ENCODE results near the gene SLC25A26.

SLC25A26 gene

GRCh38 chr3:66312039-66312438, 91.2 kb downstream of the SLC25A26 start:
- Histone ChIP-seq H3K4me3 (ENCODE audit: low read depth, low read length) (no peak overlapping the region), H3K27me3 (no peaks in the 10 kb centered on the region), H3K9me3 (no peaks in the 10 kb centered on the region), H3K4me1 (no peaks in the 10 kb centered on the region), H3K36me3 (no peaks in the 10 kb centered on the region)
- no peak for DNase-seq
- TF ChIP-seq, protein P1, sequence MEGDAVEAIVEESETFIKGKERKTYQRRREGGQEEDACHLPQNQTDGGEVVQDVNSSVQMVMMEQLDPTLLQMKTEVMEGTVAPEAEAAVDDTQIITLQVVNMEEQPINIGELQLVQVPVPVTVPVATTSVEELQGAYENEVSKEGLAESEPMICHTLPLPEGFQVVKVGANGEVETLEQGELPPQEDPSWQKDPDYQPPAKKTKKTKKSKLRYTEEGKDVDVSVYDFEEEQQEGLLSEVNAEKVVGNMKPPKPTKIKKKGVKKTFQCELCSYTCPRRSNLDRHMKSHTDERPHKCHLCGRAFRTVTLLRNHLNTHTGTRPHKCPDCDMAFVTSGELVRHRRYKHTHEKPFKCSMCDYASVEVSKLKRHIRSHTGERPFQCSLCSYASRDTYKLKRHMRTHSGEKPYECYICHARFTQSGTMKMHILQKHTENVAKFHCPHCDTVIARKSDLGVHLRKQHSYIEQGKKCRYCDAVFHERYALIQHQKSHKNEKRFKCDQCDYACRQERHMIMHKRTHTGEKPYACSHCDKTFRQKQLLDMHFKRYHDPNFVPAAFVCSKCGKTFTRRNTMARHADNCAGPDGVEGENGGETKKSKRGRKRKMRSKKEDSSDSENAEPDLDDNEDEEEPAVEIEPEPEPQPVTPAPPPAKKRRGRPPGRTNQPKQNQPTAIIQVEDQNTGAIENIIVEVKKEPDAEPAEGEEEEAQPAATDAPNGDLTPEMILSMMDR (IDR thresholded peaks at IDR 0.05; ENCODE audit: low read depth, low read length), result no peak

GRCh38 chr3:66314455-66314854, 93.7 kb downstream of the SLC25A26 start:
- Histone ChIP-seq H3K4me3 (ENCODE audit: low read depth, low read length) (no peak overlapping the region), H3K27me3 (no peaks in the 10 kb centered on the region), H3K9me3 (no peaks in the 10 kb centered on the region), H3K36me3 (no peaks in the 10 kb centered on the region), H3K4me1 (no peaks in the 10 kb centered on the region)
- TF ChIP-seq, protein P1 (IDR thresholded peaks at IDR 0.05; ENCODE audit: low read depth, low read length), result no peak
- DNase-seq, result no peak

- TF ChIP-seq, protein P1 (IDR thresholded peaks at IDR 0.05; ENCODE audit: low read depth, low read length), result no peak
- no peaks in the 10 kb centered on the region for H3K36me3 ChIP-seq
- H3K27me3 ChIP-seq, result no peaks in the 10 kb centered on the region
- H3K4me1 ChIP-seq, result no peaks in the 10 kb centered on the region
- H3K9me3 ChIP-seq, result no peaks in the 10 kb centered on the region
- H3K4me3 ChIP-seq (ENCODE audit: low read depth, low read length), result no peak overlapping the region
- DNase-seq, result no peak
These were observed 97.1 kb downstream of the SLC25A26 start for GRCh38 chr3:66317750-66318376.

DNA sequence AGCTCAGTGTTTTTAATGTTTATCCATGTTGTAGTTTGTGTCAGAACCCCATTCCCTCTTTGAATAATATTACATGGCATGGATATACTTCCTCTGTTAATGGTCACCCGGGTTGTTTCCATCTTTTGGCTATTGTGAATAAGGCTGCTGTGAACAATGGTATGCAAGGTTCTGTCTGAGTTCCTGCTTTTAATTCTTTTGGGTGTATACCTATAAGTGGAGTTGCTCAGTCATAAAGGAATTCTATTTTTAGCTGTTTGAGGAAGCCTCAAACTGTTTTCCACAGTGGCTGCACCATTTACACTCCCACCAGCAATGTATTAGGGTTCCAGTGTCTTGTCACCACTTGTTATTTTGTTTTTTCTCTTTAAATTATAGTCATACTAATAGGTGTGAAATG, 99.6 kb downstream of the SLC25A26 start:
- no peaks in the 10 kb centered on the region for H3K27me3 ChIP-seq
- no peaks in the 10 kb centered on the region for H3K36me3 ChIP-seq
- no peaks in the 10 kb centered on the region for H3K4me1 ChIP-seq
- H3K9me3 ChIP-seq, result no peaks in the 10 kb centered on the region
- H3K4me3 ChIP-seq (ENCODE audit: low read depth, low read length), result no peak overlapping the region
- TF ChIP-seq, protein P1 (IDR thresholded peaks at IDR 0.05; ENCODE audit: low read depth, low read length), result no peak
- DNase-seq, result no peak

DNA sequence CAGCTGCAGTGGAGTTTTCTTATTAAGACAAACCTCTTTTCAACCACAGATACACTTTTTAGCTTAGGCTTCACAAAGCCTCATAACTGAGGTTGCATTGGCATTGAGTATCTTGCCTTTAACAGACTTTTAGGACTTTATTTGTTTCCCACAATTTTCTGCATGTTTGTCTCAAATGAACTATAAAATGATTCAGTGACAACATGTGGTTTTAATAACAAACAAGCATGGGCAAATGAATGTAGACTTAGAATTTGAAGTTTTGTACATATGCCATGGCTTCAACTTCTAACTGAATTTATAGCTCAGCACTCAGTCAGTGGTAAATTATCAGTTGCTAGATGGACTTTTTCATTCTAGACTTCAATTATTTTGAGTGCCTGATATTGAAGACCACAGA, 101.6 kb downstream of the SLC25A26 start:
- H3K36me3 ChIP-seq, result no peaks in the 10 kb centered on the region
- H3K4me3 ChIP-seq (ENCODE audit: low read depth, low read length), result no peak overlapping the region
- TF ChIP-seq, protein P1 (IDR thresholded peaks at IDR 0.05; ENCODE audit: low read depth, low read length), result no peak
- no peak for DNase-seq
- H3K9me3 ChIP-seq, result no peaks in the 10 kb centered on the region
- no peaks in the 10 kb centered on the region for H3K4me1 ChIP-seq
- no peaks in the 10 kb centered on the region for H3K27me3 ChIP-seq

- H3K27me3 ChIP-seq, result no peaks in the 10 kb centered on the region
- no peak for DNase-seq
- H3K4me1 ChIP-seq, result no peaks in the 10 kb centered on the region
- H3K36me3 ChIP-seq, result no peaks in the 10 kb centered on the region
- H3K4me3 ChIP-seq (ENCODE audit: low read depth, low read length), result no peak overlapping the region
- no peaks in the 10 kb centered on the region for H3K9me3 ChIP-seq
- TF ChIP-seq, protein P1 (IDR thresholded peaks at IDR 0.05; ENCODE audit: low read depth, low read length), result no peak
These were observed 105.5 kb downstream of the SLC25A26 start for GRCh38 chr3:66326340-66326739.
